HEK293 (cell line): Measurements from ENCODE around the gene VCL.

Experiments
- CTCF ChIA-PET: fragments of 350-600 bp; formaldehyde crosslinking; extraction: SDS; loops from one replicate; lab custom pipeline; 2021; ENCODE audit warnings: antibody characterized with exemption; lab: Yijun Ruan, JAX
- POLR2A ChIA-PET: fragments of 300-600 bp; formaldehyde crosslinking; extraction: SDS; loops from one replicate; lab custom pipeline; 2020; ENCODE audit warnings: antibody characterized with exemption, inconsistent platforms; lab: Yijun Ruan, JAX
- H3K27ac ChIP-seq: fragments of 200-500 bp; sonication (Bioruptor generic); 2 replicates; pipeline ENCODE4 v1.5.1; 2014; ENCODE audit warnings: low read depth, low read length, control low read depth, inconsistent platforms; ENCODE audit errors: extremely low read depth
- H3K36me3 ChIP-seq, 2 experiments: fragments of 200-500 bp in 1 of 2; sonication (Bioruptor generic) in 1 of 2; 1 replicate in 1 of 2; 2 replicates in 1 of 2; pipeline ENCODE4 v1.5.1; 2014 to 2017; ENCODE audit warnings: inconsistent platforms in 2 of 2, low read length in 2 of 2; ENCODE audit not compliant: control insufficient read depth in 2 of 2, insufficient read depth in 1 of 2
- H3K4me1 ChIP-seq: fragments of 200-500 bp; sonication (Bioruptor generic); 2 replicates; pipeline ENCODE4 v1.5.1; 2014; ENCODE audit warnings: mild to moderate bottlenecking, low read length, inconsistent platforms; ENCODE audit not compliant: control insufficient read depth, insufficient read depth
- H3K4me3 ChIP-seq: 2 replicates; pipeline ENCODE4 v1.5.1; 2011; ENCODE audit warnings: low read depth, mild to moderate bottlenecking, control low read depth, low read length, moderate library complexity
- H3K9me3 ChIP-seq: fragments of 200-500 bp; sonication (Bioruptor generic); 2 replicates; pipeline ENCODE4 v1.5.1; 2014; ENCODE audit warnings: low read depth, low read length, inconsistent platforms; ENCODE audit not compliant: control insufficient read depth, insufficient read depth
- GLIS1 ChIP-seq: fragments of 450-650 bp; formaldehyde crosslinking; IDR thresholded peaks from 2 replicates; pipeline ENCODE4 v1.5.1; 2016; ENCODE audit warnings: missing biosample characterization, missing genetic modification characterization
- GLIS2 ChIP-seq: fragments of 450-650 bp; formaldehyde crosslinking; IDR thresholded peaks from 2 replicates; pipeline ENCODE4 v1.5.1; 2016; ENCODE audit warnings: missing biosample characterization, missing genetic modification characterization
- KLF1 ChIP-seq: fragments of 450-650 bp; formaldehyde crosslinking; IDR thresholded peaks from 2 replicates; pipeline ENCODE4 v1.5.1; 2016; ENCODE audit warnings: missing biosample characterization, missing genetic modification characterization
- KLF10 ChIP-seq: fragments of 450-650 bp; IDR thresholded peaks from 2 replicates; pipeline ENCODE4 v1.5.1; 2018; ENCODE audit warnings: missing biosample characterization, mild to moderate bottlenecking, missing genetic modification characterization
- KLF16 ChIP-seq: fragments of 450-650 bp; formaldehyde crosslinking; IDR thresholded peaks from 2 replicates; pipeline ENCODE4 v1.5.1; 2017; ENCODE audit warnings: missing biosample characterization, missing genetic modification characterization
- KLF9 ChIP-seq: fragments of 450-650 bp; formaldehyde crosslinking; IDR thresholded peaks from 2 replicates; pipeline ENCODE4 v1.5.1; 2016; ENCODE audit warnings: missing biosample characterization, missing genetic modification characterization, low read depth
- PRDM1 ChIP-seq: fragments of 450-650 bp; formaldehyde crosslinking; IDR thresholded peaks from 2 replicates; pipeline ENCODE4; 2016; ENCODE audit warnings: missing biosample characterization, missing genetic modification characterization
- ZBTB7A ChIP-seq: fragments of 450-650 bp; formaldehyde crosslinking; IDR thresholded peaks from 2 replicates; pipeline ENCODE4 v1.5.1; 2016; ENCODE audit warnings: low read depth, missing biosample characterization, missing genetic modification characterization
- ZNF10 ChIP-seq: fragments of 450-650 bp; formaldehyde crosslinking; IDR thresholded peaks from 2 replicates; pipeline ENCODE4 v1.5.1; 2017; ENCODE audit warnings: missing biosample characterization, missing genetic modification characterization
- ZNF112 ChIP-seq: fragments of 450-650 bp; formaldehyde crosslinking; IDR thresholded peaks from 2 replicates; pipeline ENCODE4 v1.5.0; 2017; ENCODE audit warnings: missing biosample characterization, missing genetic modification characterization
- ZNF341 ChIP-seq: fragments of 450-650 bp; formaldehyde crosslinking; IDR thresholded peaks from 2 replicates; pipeline ENCODE4; 2016; ENCODE audit warnings: low read depth, missing biosample characterization, missing genetic modification characterization
- ZNF660 ChIP-seq: fragments of 450-650 bp; IDR thresholded peaks from 2 replicates; pipeline ENCODE4 v1.5.1; 2018; ENCODE audit warnings: missing biosample characterization, mild to moderate bottlenecking, missing genetic modification characterization
- ZNF677 ChIP-seq: fragments of 450-650 bp; IDR thresholded peaks from 2 replicates; pipeline ENCODE4 v1.5.0; 2018; ENCODE audit warnings: missing biosample characterization, mild to moderate bottlenecking, missing genetic modification characterization, moderate library complexity
- ZNF747 ChIP-seq: fragments of 450-650 bp; formaldehyde crosslinking; IDR thresholded peaks from 2 replicates; pipeline ENCODE4 v1.5.1; 2016; ENCODE audit warnings: missing biosample characterization, missing genetic modification characterization
- ZNF76 ChIP-seq: fragments of 450-650 bp; formaldehyde crosslinking; IDR thresholded peaks from 2 replicates; pipeline ENCODE4; 2016; ENCODE audit warnings: low read depth, missing biosample characterization, missing genetic modification characterization, borderline replicate concordance
- TF ChIP-seq, protein P1 (sequence below): fragments of 450-650 bp; formaldehyde crosslinking; IDR thresholded peaks from 2 replicates; pipeline ENCODE4 v1.5.1; 2017; ENCODE audit warnings: missing biosample characterization, missing genetic modification characterization
- TF ChIP-seq, protein P2 (sequence below): fragments of 450-650 bp; formaldehyde crosslinking; IDR thresholded peaks from 2 replicates; pipeline ENCODE4 v1.5.1; 2016; ENCODE audit warnings: missing biosample characterization, missing genetic modification characterization
- TF ChIP-seq, protein P3 (sequence below): fragments of 450-650 bp; formaldehyde crosslinking; IDR thresholded peaks from 2 replicates; pipeline ENCODE4 v1.5.1; 2016; ENCODE audit warnings: missing biosample characterization, missing genetic modification characterization
- TF ChIP-seq, protein P4 (sequence below): fragments of 450-650 bp; formaldehyde crosslinking; IDR thresholded peaks from 2 replicates; pipeline ENCODE4 v1.5.1; 2016; ENCODE audit warnings: missing biosample characterization, missing genetic modification characterization
- TF ChIP-seq, protein P5 (sequence below): fragments of 450-650 bp; formaldehyde crosslinking; IDR thresholded peaks from 2 replicates; pipeline ENCODE4 v1.5.1; 2016; ENCODE audit warnings: missing biosample characterization, missing genetic modification characterization

Gene VCL

DNA sequence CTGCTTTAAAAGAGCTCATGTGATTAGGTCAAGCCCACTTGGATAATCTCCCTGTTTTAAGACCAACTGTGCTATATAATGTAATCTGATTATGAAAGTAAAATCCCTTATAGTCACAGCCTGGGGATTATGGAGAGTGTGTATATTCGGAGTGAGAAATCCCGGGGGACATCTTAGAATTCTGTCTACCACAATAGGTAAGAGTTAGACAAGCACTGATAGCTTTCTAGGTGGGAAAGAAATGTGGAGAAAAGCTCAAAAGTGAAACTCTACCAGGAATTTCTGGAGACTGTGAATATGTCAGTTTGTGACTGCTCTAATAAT lies 2.9 kb upstream of the VCL start:
- H3K36me3 ChIP-seq, result no peaks in the 10 kb centered on the region; a peak in 1 of 3 replicates
- CTCF ChIA-PET, result interaction anchor here (0.7 to 1.5 kb wide), 2 partner anchors 86 to 115 kb away, joined by 4 to 6 read pairs; no protein-coding TSS in a partner anchor
- no peak overlapping the region for H3K4me3 ChIP-seq
- POLR2A ChIA-PET, result no interaction called here
- TF ChIP-seq PRDM1 (tag by site-specific recombination) (peak; percentile 49), ZNF747 (tag by site-specific recombination) (no peak)
- TF ChIP-seq, protein P1, sequence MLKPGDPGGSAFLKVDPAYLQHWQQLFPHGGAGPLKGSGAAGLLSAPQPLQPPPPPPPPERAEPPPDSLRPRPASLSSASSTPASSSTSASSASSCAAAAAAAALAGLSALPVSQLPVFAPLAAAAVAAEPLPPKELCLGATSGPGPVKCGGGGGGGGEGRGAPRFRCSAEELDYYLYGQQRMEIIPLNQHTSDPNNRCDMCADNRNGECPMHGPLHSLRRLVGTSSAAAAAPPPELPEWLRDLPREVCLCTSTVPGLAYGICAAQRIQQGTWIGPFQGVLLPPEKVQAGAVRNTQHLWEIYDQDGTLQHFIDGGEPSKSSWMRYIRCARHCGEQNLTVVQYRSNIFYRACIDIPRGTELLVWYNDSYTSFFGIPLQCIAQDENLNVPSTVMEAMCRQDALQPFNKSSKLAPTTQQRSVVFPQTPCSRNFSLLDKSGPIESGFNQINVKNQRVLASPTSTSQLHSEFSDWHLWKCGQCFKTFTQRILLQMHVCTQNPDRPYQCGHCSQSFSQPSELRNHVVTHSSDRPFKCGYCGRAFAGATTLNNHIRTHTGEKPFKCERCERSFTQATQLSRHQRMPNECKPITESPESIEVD (tag by site-specific recombination), result peak; percentile 33; the same call in 1 of the 2 replicates
- TF ChIP-seq, all 188 proteins: peak for 2
- Histone ChIP-seq H3K9me3 (no peaks in the 10 kb centered on the region), H3K27ac (no peak overlapping the region), H3K4me1 (no peaks in the 10 kb centered on the region; the same call in 1 of the 2 replicates)

DNA sequence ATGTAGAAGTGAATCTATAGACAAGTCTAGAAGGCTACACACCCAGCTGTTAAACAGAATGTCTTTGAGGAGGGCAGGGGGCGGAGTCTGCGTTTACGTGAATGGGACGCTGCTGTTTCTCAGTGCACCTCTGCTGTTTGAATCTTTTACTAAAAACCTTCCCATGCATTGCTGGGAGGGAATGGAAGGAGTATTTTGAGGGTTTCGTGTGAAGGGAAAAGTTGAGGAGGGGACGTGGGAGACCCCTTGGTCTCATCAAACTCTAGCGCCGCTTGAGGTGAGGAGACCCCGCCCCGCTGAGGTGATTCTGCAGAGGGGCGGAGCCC lies 492 bp upstream of the VCL start:
- peak overlapping the region; percentile 48 for H3K27ac ChIP-seq
- H3K9me3 ChIP-seq, result no peaks in the 10 kb centered on the region
- TF ChIP-seq KLF9 (tag by site-specific recombination), result peak; percentile 83
- TF ChIP-seq ZNF112, result no peak
- peak; percentile 70 for TF ChIP-seq KLF1 (tag by site-specific recombination)
- 0 out of 2 replicates have a peak, but pooled peaks have one; percentile 16 for TF ChIP-seq ZNF10 (tag by site-specific recombination)
- TF ChIP-seq, protein P2, sequence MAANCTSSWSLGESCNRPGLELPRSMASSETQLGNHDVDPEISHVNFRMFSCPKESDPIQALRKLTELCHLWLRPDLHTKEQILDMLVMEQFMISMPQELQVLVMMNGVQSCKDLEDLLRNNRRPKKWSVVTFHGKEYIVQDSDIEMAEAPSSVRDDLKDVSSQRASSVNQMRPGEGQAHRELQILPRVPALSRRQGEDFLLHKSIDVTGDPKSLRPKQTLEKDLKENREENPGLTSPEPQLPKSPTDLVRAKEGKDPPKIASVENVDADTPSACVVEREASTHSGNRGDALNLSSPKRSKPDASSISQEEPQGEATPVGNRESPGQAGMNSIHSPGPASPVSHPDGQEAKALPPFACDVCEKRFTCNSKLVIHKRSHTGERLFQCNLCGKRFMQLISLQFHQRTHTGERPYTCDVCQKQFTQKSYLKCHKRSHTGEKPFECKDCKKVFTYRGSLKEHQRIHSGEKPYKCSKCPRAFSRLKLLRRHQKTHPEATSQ, result peak; percentile 77; the same call in 1 of the 2 replicates
- TF ChIP-seq KLF16 (tag by site-specific recombination), result peak; percentile 63
- peak; percentile 83 for TF ChIP-seq GLIS1
- TF ChIP-seq, protein P3, sequence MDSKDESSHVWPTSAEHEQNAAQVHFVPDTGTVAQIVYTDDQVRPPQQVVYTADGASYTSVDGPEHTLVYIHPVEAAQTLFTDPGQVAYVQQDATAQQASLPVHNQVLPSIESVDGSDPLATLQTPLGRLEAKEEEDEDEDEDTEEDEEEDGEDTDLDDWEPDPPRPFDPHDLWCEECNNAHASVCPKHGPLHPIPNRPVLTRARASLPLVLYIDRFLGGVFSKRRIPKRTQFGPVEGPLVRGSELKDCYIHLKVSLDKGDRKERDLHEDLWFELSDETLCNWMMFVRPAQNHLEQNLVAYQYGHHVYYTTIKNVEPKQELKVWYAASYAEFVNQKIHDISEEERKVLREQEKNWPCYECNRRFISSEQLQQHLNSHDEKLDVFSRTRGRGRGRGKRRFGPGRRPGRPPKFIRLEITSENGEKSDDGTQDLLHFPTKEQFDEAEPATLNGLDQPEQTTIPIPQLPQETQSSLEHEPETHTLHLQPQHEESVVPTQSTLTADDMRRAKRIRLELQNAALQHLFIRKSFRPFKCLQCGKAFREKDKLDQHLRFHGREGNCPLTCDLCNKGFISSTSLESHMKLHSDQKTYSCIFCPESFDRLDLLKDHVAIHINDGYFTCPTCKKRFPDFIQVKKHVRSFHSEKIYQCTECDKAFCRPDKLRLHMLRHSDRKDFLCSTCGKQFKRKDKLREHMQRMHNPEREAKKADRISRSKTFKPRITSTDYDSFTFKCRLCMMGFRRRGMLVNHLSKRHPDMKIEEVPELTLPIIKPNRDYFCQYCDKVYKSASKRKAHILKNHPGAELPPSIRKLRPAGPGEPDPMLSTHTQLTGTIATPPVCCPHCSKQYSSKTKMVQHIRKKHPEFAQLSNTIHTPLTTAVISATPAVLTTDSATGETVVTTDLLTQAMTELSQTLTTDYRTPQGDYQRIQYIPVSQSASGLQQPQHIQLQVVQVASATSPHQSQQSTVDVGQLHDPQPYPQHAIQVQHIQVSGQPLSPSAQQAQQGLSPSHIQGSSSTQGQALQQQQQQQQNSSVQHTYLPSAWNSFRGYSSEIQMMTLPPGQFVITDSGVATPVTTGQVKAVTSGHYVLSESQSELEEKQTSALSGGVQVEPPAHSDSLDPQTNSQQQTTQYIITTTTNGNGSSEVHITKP (tag by site-specific recombination), result no peak; the same call in 1 of the 2 replicates
- TF ChIP-seq, protein P4, sequence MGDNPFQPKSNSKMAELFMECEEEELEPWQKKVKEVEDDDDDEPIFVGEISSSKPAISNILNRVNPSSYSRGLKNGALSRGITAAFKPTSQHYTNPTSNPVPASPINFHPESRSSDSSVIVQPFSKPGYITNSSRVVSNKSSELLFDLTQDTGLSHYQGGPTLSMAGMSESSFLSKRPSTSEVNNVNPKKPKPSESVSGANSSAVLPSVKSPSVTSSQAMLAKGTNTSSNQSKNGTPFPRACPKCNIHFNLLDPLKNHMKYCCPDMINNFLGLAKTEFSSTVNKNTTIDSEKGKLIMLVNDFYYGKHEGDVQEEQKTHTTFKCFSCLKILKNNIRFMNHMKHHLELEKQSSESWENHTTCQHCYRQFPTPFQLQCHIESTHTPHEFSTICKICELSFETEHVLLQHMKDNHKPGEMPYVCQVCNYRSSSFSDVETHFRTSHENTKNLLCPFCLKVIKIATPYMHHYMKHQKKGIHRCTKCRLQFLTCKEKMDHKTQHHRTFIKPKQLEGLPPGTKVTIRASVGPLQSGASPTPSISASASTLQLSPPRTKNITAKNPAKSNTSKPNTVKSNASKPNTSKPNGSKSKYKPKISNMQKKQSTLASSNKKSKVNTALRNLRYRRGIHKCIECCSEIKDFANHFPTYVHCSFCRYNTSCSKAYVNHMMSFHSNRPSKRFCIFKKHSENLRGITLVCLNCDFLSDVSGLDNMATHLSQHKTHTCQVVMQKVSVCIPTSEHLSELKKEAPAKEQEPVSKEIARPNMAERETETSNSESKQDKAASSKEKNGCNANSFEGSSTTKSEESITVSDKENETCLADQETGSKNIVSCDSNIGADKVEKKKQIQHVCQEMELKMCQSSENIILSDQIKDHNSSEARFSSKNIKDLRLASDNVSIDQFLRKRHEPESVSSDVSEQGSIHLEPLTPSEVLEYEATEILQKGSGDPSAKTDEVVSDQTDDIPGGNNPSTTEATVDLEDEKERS, result no peak
- peak; percentile 95; the same call in 1 of the 2 replicates for TF ChIP-seq GLIS2
- TF ChIP-seq KLF10 (tag by site-specific recombination), result peak; percentile 10; the same call in 1 of the 2 replicates
- 0 out of 2 replicates have a peak, but pooled peaks have one; percentile 24 for TF ChIP-seq ZNF76 (tag by site-specific recombination)
- no peak for TF ChIP-seq ZNF677 (tag by site-specific recombination)
- TF ChIP-seq ZNF341 (tag by site-specific recombination), result peak; percentile 54
- TF ChIP-seq, protein P5, sequence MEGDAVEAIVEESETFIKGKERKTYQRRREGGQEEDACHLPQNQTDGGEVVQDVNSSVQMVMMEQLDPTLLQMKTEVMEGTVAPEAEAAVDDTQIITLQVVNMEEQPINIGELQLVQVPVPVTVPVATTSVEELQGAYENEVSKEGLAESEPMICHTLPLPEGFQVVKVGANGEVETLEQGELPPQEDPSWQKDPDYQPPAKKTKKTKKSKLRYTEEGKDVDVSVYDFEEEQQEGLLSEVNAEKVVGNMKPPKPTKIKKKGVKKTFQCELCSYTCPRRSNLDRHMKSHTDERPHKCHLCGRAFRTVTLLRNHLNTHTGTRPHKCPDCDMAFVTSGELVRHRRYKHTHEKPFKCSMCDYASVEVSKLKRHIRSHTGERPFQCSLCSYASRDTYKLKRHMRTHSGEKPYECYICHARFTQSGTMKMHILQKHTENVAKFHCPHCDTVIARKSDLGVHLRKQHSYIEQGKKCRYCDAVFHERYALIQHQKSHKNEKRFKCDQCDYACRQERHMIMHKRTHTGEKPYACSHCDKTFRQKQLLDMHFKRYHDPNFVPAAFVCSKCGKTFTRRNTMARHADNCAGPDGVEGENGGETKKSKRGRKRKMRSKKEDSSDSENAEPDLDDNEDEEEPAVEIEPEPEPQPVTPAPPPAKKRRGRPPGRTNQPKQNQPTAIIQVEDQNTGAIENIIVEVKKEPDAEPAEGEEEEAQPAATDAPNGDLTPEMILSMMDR (tag by site-specific recombination), result peak; percentile 18; the same call in 1 of the 2 replicates
- TF ChIP-seq ZBTB7A (tag by site-specific recombination), result 0 out of 2 replicates have a peak, but pooled peaks have one; percentile 20
- 0 out of 2 replicates have a peak, but pooled peaks have one; percentile 13 for TF ChIP-seq ZNF660
- TF ChIP-seq, all 188 proteins: peak for 13
- Histone ChIP-seq H3K36me3 (peaks cover 0 to 4% of the 10 kb centered on the region in 2 experiments; a peak in 2 of 3 replicates), H3K4me3 (peak overlapping the region; percentile 51), H3K4me1 (peaks cover 4% of the 10 kb centered on the region; the same call in 1 of the 2 replicates)
- POLR2A ChIA-PET, result interaction anchor here (0.6 to 3.7 kb wide), 13 partner anchors 10 to 91 kb away, joined by 3 to 22 read pairs (median 4); no protein-coding TSS in a partner anchor
- CTCF ChIA-PET, result interaction anchor here (0.7 kb wide), 1 partner anchor 58 kb away, joined by 3 read pairs; no protein-coding TSS in a partner anchor
